ENCODE measurements around the gene NTM.

DNA sequence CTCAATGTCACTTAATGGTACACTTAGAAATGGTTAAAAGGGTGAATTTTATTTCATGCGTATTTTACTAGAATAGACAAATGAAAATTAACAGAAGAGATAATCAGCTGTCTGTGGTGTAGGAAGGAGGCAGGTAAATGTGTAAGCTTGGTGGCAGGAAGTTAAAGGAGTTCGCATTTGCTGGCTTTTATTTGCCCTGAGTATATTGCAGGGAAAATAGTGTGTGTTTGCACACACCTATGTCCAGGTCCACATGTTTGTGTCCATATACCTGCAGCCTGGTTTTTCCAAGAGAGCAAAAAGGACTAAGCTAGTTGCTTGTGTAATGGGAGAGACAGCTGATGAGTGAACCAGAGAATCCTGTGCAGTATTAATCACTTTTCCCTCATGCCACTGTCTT lies 16.0 kb downstream of the NTM start:
- TF ChIP-seq, protein P1, sequence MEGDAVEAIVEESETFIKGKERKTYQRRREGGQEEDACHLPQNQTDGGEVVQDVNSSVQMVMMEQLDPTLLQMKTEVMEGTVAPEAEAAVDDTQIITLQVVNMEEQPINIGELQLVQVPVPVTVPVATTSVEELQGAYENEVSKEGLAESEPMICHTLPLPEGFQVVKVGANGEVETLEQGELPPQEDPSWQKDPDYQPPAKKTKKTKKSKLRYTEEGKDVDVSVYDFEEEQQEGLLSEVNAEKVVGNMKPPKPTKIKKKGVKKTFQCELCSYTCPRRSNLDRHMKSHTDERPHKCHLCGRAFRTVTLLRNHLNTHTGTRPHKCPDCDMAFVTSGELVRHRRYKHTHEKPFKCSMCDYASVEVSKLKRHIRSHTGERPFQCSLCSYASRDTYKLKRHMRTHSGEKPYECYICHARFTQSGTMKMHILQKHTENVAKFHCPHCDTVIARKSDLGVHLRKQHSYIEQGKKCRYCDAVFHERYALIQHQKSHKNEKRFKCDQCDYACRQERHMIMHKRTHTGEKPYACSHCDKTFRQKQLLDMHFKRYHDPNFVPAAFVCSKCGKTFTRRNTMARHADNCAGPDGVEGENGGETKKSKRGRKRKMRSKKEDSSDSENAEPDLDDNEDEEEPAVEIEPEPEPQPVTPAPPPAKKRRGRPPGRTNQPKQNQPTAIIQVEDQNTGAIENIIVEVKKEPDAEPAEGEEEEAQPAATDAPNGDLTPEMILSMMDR (IDR thresholded peaks at IDR 0.05 in 8 of 11, conservative IDR thresholded peaks at IDR 0.05 in 3 of 11) = no peak
- TF ChIP-seq POLR2A (IDR thresholded peaks at IDR 0.05) (no peak), POLR2AphosphoS5 (IDR thresholded peaks at IDR 0.05) (no peak)

Measured in spleen (tissue), 7 donors.